RPMI7951 (cell line): Measurements from ENCODE around the gene SPG21. TPM values are rescaled to one million over a fixed set of nuclear protein-coding genes. Genes with fewer than 3 reads are reported as not detected.
A peak's percentile ranks its signal among the peaks of the same experiment; 100 is the strongest.

ENCODE experiments used
- DNase-seq: peaks from one replicate; pipeline ENCODE4 v3.0.0-alpha.2; 2012; ENCODE audit warnings: low read depth
- total RNA-seq: library from RNA; depleted of rRNA; stranded (reverse); fragments of >200 nt; shearing (Covaris generic); gene quantifications from 2 replicates; pipeline ENCODE4 v1.2.3, GENCODE V29; 2014

SPG21 gene
- total RNA-seq, 1 experiment from 2014 or later, result 94.9 TPM

GRCh38 chr15:64991536-64992135 is 1.9 kb upstream of the SPG21 start:
- no peak for DNase-seq

- no peak for DNase-seq
These were observed 405 bp upstream of the SPG21 start for GRCh38 chr15:64990168-64990470.

DNA sequence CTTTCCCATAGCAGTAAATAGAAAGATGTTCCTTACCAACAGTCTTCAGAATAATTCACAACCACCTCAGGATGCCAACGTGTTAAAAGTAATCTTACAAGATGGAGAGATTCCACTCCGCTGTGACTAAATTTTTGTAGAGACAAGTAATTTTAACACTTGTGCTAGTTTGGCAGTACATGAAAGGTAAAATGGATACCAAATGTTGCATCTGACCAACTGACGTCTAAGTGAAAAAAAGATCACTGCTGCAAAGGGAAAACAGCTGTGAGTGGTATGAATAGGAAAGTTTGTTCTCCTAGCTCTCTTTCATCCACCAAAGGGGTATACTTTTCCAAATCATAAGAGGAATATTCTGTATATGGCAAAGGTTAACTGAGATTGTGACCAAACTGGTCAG is 2.6 kb downstream of the SPG21 start:
- no peak for DNase-seq

GRCh38 chr15:64985366-64986033 is 4.2 kb downstream of the SPG21 start:
- DNase-seq, result no peak

DNA sequence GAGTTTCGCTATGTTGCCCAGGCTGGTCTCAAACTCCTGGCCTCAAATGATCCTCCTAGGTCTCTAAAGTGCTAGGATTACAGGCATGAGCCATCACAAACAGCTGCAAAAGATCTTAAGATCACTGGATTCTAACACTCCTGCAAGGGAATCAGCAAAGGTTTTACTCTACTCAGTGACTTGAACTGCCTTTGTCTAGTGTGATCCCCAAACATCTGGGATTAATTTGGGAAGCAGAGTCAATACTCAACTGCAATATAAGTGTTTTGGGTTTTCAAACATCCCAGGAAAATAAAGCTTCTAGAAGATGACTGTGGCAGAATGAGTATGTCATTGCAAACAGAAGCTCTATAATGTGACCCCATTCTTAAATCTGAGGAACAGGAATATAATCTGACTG is 7.2 kb downstream of the SPG21 start:
- peak; percentile 32 for DNase-seq

- DNase-seq, result no peak
These were observed 7.8 kb downstream of the SPG21 start for GRCh38 chr15:64981812-64982431.

- no peak for DNase-seq
These were observed 10.4 kb downstream of the SPG21 start for GRCh38 chr15:64979252-64979710.

DNA sequence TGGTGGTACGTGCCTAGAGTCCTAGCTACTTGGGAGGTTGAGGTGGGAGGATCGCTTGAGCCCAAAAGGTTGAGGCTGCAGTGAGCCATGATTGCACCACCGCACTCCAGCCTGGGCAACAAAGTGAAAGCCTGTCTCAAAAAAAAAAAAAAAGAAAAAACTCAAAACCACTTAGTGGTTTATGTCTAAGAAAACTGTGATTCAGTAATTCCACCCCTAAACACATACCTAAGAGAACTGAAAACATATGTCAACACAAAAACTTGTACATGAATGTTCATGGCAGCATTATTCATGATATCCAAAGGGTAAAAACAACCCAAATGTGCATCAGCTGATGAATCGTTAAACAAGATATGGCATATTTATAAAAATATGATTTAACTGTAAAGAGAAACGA is 14.3 kb downstream of the SPG21 start:
- DNase-seq, result no peak

DNA sequence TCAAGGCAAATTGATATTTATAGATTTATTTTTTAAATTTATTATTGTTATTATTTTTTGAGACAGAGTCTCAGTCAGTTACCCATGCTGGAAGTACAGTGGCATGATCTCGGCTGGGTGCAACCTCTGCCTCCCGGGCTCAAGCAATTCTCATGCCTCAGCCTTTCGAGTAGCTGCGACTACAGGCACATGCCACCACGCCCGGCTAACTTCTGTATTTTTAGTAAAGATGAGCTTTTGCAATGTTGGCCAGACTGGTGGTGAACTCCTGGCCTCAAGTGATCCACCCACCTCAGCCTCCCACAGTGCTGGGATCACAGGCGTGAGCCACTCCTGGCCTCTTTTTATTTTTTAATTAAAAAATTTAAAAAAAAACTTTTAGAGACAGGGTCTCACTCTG is 19.0 kb downstream of the SPG21 start:
- no peak for DNase-seq

DNA sequence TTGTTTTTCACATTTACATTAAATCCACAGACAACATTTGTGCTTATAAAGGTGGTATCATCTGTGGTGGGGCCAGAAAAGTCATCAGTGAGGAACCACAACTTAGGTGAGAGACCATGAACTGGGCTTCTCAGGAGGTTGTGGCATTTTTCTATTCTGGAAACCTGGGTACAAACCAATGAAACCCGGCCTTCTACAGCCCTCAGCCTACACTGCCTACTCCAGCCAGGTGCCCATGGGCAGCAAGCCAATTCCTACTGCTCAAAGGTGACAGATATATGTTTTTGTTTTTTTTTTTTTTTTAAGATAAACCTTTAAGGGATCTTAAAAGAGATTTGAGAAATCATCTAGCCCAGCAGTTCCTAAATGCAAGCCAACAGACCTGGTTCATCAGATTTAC is 20.3 kb downstream of the SPG21 start:
- no peak for DNase-seq

DNA sequence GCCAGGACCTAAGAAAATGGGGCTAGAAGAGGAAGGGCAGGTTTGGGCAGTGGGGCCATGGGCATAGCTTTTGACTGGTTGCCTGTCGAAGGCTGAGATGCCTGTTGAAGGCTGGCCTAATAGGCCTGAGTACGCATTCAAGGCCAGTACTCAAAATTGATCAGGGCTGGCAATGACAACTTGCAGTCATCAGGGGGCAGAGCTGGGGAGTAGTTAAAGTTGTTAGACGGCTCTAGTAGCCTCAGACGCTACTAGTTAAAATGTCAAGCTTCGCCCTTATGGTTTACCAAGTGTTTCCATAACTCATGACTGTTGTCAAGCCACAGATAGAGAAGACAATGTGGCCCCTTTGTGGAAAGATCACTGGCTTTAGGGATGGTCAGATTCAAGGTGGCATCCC is 28.7 kb downstream of the SPG21 start:
- no peak for DNase-seq

- no peak for DNase-seq
These were observed 29.6 kb downstream of the SPG21 start for GRCh38 chr15:64960153-64960552.

- no peak for DNase-seq
These were observed 30.6 kb downstream of the SPG21 start for GRCh38 chr15:64959128-64959527.

DNA sequence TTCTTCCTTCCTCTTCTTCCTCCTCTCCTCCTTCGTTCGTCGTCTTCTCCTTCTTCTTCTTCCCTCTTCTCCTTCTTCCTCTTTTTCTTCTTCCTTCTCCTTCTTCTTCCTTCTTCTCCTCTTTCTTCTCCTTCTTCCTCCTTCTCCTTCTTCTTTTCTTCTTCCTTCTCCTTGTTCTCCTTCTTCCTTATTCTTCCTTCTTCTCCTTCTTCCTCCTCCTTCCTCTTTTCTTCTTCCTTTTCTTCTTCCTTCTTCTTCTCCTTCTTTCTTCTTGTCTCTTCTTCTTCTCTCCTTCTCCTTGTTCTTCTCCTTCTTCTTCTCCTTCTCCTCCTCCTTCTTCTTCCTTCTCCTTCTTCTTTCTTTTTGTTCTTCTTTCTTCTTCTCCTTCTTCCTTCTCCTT is 35.3 kb downstream of the SPG21 start:
- DNase-seq, result no peak

DNA sequence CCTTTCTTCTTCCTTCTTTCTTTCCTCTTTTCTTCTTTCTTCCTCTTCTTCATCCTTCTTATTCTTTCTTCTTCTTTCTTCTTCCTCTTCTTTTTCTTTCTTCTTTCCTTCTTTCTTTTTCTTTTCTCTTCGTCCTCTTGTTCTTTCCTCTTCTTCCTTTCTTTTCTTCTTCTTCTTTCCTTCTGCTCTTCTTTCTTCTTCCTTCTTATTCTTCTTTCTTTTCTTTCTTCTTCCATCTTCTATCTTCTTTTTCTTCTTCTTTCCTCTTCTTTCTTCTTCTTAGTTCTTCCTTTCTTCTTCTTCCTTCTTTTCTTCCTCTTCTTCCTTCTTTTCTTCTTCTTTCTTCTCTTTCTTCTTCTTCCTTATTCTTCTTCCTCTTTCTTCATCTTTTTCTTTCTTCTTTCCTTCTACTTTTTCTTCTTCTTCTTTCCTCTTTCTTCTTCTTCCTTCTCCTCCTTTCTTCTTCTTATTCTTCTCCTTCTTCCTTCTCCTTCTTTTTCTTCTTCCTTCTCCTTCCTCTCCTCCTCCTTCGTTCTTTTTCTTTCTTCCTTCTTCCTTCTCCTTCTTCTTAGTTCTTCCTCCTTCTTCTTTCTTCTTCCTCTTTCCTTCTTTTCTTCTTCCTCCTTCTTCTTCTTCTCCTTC is 37.8 kb downstream of the SPG21 start:
- DNase-seq, result no peak

GRCh38 chr15:64950888-64951287 is 38.8 kb downstream of the SPG21 start:
- no peak for DNase-seq

DNA sequence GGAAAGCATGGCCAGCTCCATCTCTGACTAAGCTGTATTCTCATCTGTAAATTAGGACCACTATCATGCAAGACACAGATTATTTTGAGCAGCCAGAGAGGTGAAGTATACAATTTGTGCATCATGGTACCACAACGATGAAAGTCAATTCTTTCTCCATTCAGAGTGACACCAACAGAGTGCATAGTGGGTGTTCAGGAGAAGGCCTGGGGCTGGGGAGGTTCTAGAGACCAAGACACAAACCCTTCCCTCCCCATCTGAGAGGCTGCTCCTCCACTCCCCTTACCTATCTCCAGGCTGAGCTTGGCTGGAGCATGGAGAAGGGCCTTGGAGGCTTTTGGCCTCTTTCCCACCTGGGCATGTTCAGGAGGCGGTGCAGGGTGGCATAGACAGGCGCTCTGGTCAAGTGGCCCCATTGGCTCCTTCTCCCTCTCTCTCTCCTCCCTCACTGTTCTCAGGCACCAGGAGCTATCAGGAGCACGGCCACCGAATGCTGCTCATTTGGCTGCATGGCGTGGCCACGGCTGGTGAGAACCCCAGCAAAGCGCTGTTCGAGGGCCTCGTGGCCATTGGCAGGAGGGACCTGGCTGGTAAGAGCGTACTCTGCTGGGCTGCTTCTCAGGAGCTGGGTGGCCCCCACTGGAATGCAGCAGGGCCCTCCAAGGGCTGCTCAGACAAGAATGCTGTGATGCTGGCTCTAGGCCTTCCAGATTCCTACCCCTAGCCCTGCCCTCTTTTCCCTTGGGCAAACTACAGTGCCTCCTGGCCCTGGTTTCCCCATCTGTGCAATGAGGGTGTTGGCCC is 40.1 kb downstream of the SPG21 start:
- no peak for DNase-seq

DNA sequence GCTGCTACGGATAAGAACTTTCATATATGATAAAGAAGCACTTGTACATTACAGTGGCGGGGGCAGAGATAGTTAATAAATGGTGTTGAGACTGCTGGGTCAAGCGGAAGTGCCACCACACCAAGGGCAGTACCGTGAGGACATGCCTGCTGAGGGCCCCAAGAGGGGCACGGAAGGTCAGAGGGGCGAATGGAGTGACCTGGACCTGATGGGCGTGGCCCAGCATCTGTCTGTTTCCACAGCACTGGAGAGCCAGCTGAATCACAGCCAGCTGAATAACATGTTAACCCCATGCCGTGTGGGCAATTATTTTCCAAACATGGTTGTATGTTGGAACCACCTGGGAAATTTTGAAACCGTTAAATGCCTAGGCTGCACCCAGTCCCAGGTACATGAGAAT is 40.8 kb downstream of the SPG21 start:
- no peak for DNase-seq

- DNase-seq, result no peak
These were observed 42.5 kb downstream of the SPG21 start for GRCh38 chr15:64947211-64947610.

GRCh38 chr15:64944961-64945360 is 44.8 kb downstream of the SPG21 start:
- no peak for DNase-seq

GRCh38 chr15:64943512-64944225 is 46.0 kb downstream of the SPG21 start:
- no peak for DNase-seq

DNA sequence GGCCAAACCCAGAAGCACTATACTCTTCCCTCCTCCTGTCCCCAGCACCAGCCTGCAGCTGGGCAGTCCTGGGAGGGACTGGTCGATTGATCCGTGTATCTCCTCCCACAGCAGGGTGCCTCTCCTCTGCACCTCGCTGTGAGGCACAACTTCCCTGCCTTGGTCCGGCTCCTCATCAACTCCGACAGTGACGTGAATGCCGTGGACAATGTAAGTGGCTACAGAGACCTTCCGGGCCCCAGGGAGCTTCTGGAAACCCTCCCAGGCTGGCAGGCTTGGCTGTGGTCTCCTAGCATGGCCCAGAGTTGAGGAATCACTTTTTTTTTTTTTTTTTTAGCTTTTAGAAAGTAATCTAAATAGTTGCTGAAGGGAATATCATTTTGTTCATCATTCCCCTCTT is 47.4 kb downstream of the SPG21 start:
- no peak for DNase-seq
